ENCODE data around the gene SETD2.
"Not testable (repeated sequence)": the region's sequence is repeated elsewhere in the genome, so short reads cannot be mapped to it uniquely, and the experiment has no call there.

SETD2 gene, protein sequence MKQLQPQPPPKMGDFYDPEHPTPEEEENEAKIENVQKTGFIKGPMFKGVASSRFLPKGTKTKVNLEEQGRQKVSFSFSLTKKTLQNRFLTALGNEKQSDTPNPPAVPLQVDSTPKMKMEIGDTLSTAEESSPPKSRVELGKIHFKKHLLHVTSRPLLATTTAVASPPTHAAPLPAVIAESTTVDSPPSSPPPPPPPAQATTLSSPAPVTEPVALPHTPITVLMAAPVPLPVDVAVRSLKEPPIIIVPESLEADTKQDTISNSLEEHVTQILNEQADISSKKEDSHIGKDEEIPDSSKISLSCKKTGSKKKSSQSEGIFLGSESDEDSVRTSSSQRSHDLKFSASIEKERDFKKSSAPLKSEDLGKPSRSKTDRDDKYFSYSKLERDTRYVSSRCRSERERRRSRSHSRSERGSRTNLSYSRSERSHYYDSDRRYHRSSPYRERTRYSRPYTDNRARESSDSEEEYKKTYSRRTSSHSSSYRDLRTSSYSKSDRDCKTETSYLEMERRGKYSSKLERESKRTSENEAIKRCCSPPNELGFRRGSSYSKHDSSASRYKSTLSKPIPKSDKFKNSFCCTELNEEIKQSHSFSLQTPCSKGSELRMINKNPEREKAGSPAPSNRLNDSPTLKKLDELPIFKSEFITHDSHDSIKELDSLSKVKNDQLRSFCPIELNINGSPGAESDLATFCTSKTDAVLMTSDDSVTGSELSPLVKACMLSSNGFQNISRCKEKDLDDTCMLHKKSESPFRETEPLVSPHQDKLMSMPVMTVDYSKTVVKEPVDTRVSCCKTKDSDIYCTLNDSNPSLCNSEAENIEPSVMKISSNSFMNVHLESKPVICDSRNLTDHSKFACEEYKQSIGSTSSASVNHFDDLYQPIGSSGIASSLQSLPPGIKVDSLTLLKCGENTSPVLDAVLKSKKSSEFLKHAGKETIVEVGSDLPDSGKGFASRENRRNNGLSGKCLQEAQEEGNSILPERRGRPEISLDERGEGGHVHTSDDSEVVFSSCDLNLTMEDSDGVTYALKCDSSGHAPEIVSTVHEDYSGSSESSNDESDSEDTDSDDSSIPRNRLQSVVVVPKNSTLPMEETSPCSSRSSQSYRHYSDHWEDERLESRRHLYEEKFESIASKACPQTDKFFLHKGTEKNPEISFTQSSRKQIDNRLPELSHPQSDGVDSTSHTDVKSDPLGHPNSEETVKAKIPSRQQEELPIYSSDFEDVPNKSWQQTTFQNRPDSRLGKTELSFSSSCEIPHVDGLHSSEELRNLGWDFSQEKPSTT (N-terminal part only)

GRCh38 chr3:47164007-47164881 is at the start of gene SETD2:
Gene SETD2 (minus strand): TSS chr3:47164113. CDS start chr3:47163924, 189 bp downstream.
- Histone ChIP-seq H3K27ac (peak within 1 kb of the TSS; percentile 91 to 99 (median 95)), H3K4me3 (peak within 1 kb of the TSS; percentile 68 to 99 (median 80))

- Histone ChIP-seq H3K27ac (no peak overlapping the region), H3K4me3 (no peak overlapping the region)
Measured at GRCh38 chr3:47210863-47211405, 47.0 kb upstream of the SETD2 start.

DNA sequence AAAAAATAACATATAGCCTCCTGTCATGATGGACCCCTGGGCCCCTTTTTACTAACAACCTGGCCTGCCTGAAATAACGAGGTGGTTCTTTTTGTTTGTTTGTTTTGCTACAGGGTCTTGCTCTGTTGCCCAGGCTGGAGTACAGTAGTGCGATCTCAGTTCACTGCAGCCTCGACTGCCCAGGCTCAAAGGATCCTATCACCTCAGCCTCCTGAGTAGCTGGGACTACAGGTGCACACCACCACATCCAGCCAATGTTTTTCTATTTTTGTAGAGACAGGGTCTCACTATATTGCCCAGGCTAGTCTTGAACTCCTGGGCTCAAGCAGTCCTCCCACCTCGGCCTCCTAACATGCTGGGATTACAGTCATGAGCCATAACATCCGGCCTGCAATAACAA is 42.1 kb upstream of the SETD2 start:
- H3K4me3 ChIP-seq, H3K27ac ChIP-seq: not testable (repeated sequence)

DNA sequence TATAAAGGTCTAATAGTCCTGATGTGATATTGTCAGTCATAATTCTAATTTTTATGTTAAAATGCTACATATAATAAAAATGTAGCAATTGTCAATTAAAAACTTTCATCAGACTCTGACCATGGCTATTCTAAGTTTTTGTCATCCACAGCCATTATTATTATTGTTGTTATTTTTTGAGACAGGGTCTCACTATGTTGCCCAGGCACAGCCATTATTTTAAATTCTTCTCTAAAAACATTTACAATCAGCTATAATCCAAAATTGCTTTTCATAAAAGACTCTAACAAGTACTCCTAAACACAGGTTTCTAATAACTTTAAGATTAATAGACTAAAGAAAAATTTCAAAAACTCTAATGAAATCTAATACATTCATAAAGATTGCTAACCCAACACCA is 41.0 kb upstream of the SETD2 start:
- H3K4me3 ChIP-seq: no peak overlapping the region
- H3K27ac ChIP-seq: no peak overlapping the region

- H3K4me3 ChIP-seq: no peak overlapping the region
- H3K27ac ChIP-seq: no peak overlapping the region
Measured at GRCh38 chr3:47202542-47202941, 38.6 kb upstream of the SETD2 start.

DNA sequence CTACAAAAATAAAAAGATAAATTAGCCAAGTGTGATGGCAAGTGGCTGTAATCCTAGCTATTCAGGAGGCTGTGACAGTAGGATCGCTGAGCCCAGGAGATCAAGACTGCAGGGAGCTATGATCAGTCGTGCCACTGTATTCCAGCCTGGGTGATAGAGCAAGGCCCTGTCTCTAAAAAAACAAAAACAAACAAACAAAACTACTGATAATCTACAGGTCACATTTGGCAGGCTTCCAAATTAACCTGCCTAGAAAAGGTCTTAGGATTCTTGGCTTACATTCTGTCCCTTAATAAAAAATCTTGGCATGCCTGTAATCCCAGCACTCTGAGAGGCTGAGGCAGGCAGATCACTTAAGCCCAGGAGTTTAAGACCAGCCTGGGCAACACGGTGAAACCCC is 33.4 kb upstream of the SETD2 start:
- H3K4me3 ChIP-seq: no peak overlapping the region
- no peak overlapping the region for H3K27ac ChIP-seq

GRCh38 chr3:47194994-47195393 is 31.1 kb upstream of the SETD2 start:
- H3K4me3 ChIP-seq: no peak overlapping the region
- no peak overlapping the region for H3K27ac ChIP-seq

DNA sequence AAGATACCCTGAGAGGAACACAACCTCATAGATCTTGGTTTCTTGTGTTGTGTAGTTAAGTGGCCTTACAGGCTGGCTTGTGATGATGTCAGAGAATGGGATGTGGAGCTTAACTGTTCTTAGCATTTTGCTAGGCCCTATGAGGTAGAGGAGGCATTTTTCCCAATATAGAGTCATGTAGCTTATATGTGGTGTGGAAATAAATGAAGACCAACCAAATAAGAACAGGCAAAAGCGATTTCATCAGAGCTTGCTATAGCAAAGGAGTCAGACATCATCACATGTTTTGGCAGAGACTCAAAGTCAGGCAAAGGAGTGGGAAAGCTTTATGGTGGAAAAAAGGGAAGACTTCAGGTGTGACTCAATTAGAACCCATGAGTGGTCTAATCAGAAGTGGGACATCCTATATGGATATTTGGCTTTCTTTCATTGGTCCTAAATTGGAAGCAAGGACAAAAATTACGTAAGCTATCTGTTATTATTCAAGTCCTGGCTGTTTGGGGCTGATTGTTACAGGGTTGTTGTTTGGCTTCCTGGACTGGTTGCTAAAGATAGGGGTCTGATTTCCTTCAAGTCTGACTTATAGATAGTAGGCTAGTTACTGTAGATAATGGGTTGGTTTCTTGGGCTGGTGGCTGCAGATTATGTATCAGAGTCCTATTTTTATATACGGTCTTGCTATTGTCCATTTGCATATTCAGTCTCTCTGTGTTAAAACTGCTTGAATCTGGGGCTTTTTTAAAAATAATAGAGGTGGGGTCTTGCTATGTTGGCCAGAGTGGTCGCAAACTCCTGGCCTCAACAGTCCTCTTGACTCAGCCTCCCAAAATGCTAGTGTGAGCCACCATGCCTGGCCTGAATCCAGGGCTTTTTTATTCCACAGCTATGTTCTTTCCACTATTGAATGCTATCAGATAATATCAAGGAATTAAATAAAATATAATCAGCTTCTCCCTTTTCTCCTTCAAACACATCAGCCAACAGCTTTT is 30.3 kb upstream of the SETD2 start:
- Histone ChIP-seq H3K4me3 (no peak overlapping the region), H3K27ac (no peak overlapping the region)

DNA sequence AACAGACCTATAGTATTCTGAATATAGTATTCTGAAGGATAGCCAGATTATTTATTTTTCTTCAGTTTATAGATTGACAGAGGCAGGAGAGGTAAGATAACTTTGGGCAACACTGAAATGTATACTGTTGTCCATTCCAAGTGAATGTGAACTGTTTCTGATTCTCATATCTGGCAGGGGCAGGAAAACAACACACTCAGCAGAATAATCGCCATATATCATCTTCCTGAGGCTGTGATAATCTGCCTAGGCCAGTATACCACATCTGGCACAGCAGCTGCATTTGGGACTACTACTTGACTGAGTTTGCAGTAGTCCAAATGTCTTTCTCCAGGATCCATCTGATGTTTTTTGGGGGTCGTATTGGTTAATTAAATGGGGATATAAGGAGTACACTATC is 22.4 kb upstream of the SETD2 start:
- no peak overlapping the region for H3K4me3 ChIP-seq

DNA sequence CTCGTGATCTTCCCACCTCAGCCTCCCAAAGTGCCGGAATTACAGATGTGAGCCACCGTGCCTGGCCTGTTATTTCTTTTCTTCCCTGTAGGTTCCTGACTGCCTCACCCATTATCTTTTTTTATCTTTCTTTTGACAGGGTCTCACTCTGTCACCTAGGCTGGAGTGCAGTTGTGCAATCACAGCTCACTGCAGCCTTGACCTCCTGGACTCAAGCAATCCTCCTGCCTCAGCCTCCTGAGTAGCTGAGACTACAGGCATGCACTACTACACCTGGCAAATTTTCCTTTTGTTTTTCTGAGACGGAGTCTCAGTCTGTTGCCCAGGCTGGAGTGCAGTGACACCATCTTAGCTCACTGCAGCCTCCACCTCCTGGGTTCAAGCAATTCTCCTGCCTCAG is 17.8 kb upstream of the SETD2 start:
- not testable (repeated sequence) for H3K27ac ChIP-seq, H3K4me3 ChIP-seq

More for the DNA sequence above, 22.4 kb upstream of the SETD2 start:
- H3K27ac ChIP-seq: no peak overlapping the region

GRCh38 chr3:47180011-47180410 is 16.1 kb upstream of the SETD2 start:
- not testable (repeated sequence) for H3K4me3 ChIP-seq, H3K27ac ChIP-seq

DNA sequence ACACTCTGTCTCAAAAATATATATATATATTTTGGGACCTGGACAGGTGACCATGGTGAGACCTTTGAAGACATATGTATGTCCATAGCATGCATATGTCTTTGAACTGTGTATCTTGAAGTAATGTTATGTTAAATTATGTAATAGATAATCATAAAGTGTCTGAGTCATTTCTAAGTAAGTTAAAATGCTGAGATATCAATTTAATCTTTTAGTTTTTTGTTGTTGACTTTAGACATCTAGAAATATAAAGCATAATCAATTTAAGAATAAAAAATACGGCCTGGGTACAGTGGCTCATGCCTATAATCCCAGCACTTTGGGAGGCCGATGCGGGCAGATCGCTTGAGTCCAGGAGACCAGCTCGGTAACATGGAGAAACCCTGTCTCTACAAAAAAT is 12.7 kb upstream of the SETD2 start:
- H3K27ac ChIP-seq: no peak overlapping the region
- H3K4me3 ChIP-seq: no peak overlapping the region

DNA sequence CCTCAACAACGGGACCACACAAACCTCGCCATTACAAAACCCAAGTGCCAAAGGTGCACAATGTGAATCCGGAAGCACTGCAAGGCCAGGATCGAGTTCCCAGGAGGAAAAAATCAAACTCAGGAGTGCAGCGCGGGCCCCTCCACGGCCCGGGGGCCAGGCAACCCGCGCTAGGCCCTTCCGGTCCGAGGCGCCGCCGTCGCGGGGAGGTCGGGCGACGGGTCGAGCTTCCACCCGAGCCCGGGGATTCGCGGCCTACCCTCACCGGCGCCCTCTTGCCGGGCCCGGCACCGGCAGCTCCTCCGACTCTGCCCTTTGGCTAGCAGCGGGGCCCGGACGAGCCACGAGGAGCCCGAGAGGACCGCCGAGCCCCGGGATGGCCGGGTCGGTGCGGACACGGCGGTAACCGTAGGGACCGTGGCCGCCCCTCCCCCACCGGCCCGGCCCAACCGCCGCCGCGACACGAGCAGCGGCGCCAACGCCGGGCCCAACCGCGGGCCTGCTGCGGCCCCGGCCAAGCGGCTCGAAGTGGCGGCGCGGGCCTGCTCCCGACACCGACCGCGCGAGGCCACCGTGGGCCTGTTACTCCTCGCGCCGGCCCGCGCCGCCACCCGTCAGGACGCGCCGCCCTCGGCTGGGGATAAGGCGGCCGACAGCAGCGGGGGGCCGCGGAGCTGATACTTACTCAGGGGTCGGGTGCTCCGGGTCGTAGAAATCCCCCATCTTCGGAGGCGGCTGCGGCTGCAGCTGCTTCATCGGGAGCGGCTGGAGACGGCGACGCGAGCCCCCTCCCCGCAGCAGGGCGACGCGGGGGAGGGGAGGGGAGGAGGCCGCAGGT is 525 bp downstream of the SETD2 start:
- peak overlapping the region; percentile 68 to 99 (median 80) for H3K4me3 ChIP-seq
- peak overlapping the region; percentile 91 to 99 (median 95) for H3K27ac ChIP-seq

DNA sequence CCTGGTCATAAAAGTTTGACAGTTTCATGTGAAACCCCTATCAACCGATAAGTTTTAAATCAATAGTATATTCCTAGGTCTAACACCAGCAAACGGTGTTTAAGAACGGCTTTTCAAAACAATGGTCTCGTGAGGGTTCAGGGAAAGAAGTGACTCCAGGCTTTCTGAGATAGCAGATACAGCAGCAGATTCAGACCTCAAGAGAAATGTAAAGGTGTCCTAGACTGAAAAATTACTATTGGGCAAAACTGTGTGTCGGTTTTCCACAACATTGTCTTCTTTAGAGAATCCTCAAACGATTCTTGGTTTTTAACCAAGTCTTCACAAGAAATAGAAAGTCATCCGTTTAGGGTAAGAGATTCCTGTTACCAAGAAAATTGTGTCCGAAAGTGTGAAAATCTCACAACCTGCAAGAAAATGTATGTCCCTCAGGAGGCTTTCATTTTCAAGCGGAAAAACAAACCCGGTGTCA is 1.2 kb downstream of the SETD2 start:
- Histone ChIP-seq H3K4me3 (peak overlapping the region; percentile 68 to 99 (median 80)), H3K27ac (peak overlapping the region in 20 of 21 experiments; percentile 91 to 99 (median 95))

DNA sequence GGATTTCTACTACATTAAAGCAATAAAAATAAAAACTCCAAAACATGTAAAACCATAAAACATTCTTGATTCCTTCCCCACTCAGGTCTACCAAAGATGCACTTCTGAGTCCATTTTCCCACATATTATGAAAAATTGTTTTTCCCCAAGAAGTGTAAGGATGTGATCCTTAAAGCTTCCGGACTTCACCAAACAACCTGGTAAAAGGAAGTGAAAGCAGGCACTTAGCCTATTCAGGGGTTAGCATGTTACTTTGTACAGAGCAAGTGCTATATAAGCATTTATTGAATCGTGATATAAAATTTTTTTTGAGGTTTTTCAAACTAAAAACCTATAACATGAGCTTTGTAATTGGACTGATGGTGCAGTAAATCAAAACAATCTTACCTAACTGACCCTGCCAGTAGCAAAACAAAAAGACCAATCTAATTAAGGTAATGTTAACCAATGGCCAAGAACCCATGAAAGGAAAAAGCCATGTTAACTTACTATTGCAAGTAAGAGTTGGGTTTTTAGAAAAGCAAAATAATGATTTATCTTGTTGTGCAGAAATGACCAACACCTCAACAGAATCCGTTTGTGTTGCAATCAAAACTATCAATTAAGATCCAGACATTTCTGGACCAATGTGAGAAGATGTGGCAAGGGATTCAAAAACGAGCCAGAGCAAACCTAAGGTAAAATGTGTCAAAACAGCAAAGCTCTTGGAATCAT is 1.8 kb downstream of the SETD2 start:
- peak overlapping the region in 17 of 21 experiments; percentile 91 to 98 (median 95) for H3K27ac ChIP-seq
- H3K4me3 ChIP-seq: peak overlapping the region in 6 of 7 experiments; percentile 68 to 99 (median 84)

DNA sequence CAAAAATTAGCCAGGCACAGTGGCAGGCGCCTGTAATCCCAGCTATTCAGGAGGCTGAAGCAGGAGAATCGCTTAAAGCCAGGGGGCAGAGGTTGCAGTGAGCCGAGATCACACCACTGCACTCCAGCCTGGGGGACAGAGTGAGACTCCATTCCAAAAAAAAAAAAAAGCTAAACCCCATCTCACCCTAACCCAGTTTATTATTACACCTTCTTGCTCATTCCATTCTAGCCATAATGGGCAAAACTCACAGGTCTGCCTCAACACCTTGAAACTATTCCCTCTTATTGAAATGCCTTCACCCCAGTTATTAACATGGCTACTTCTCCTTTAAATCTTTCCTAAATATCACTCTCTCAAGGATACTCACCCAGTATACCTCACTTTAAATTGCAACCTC is 4.1 kb downstream of the SETD2 start:
- peak overlapping the region in 2 of 21 experiments; percentile 17 to 31 for H3K27ac ChIP-seq
- no peak overlapping the region for H3K4me3 ChIP-seq

Data from skin epidermis (tissue), 12 donors.